Measurements from ENCODE around the gene DYRK1A. TPM values are rescaled to one million over a fixed set of nuclear protein-coding genes. Genes with fewer than 3 reads are reported as not detected.
A peak's percentile ranks its signal among the peaks of the same experiment; 100 is the strongest.
"Not testable (repeated sequence)": the region's sequence is repeated elsewhere in the genome, so short reads cannot be mapped to it uniquely, and the experiment has no call there.

Gene DYRK1A
- total RNA-seq, 1 donor from 2014 or later = 76.0 TPM

DNA sequence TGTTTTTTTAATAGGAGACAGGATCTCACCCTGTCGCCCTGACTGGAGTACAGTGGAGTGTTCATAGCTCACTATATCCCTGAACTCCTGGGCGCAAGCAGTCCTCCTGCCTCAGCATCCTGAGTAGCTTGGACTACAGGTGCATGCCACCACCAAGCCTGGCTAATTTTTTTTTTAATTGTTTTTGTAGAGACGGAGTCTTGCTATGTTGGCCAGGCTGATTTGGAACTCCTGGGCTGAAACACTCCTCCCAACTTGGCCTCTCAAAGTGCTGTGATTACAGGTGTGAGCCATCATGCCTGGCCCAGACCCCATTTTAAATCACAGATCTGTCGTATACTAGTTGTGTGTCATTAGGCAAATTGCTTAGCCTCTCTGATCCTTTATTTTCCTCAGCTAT lies 161.1 kb downstream of the DYRK1A start:
- no peak for DNase-seq (ENCODE audit: low read depth)

DNA sequence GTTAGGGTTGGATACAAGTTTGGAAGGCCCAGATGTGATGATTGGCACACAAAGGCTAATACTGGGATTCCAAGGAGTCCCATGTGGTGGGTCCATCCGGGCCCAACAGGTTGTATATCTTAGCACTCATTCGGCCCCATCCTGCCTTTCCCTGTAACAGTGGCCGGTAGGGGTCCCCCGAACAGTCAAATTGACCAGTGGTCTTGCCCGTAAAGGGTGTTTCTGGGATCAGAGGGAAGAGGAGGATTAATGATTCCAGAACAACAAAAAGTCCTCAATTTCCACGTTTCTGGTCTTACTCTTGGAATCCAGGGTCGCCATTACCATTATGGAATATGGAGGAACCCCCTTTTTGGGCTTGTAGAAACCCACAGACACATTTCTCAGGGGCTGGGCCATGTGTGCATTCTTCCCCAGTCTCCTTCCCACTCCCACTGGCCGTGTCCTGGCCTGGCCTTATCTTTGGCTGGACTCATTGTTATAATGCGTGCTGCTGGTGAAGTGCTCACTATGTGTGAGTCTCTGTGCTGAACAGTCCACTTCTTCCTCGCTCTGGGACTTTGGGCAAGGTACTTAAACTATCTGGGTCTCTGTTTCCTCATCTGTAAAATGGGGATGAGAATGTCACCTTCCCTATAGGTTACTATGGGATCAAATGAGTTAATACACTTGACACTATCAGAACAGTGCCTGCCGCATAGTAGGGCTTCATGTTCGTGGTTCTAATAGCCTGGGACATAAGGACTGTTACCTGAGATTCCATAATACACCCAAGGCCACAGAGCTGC lies 161.8 kb downstream of the DYRK1A start:
- no peak for DNase-seq (ENCODE audit: low read depth)

- no peak for DNase-seq (ENCODE audit: low read depth)
Observed at GRCh38 chr21:37529649-37530048, 163.1 kb downstream of the DYRK1A start.

GRCh38 chr21:37530901-37531351 lies 164.4 kb downstream of the DYRK1A start:
- no peak for DNase-seq (ENCODE audit: low read depth)

GRCh38 chr21:37531431-37531932 lies 164.9 kb downstream of the DYRK1A start:
- no peak for DNase-seq (ENCODE audit: low read depth)

- peak; percentile 89 for DNase-seq (ENCODE audit: low read depth)
Observed at GRCh38 chr21:37532868-37533780, 166.6 kb downstream of the DYRK1A start.

GRCh38 chr21:37534431-37534830 lies 167.9 kb downstream of the DYRK1A start:
- DNase-seq (ENCODE audit: low read depth) = no peak

GRCh38 chr21:37535130-37535529 lies 168.6 kb downstream of the DYRK1A start:
- no peak for DNase-seq (ENCODE audit: low read depth)

GRCh38 chr21:37535672-37536071 lies 169.1 kb downstream of the DYRK1A start:
- no peak for DNase-seq (ENCODE audit: low read depth)

DNA sequence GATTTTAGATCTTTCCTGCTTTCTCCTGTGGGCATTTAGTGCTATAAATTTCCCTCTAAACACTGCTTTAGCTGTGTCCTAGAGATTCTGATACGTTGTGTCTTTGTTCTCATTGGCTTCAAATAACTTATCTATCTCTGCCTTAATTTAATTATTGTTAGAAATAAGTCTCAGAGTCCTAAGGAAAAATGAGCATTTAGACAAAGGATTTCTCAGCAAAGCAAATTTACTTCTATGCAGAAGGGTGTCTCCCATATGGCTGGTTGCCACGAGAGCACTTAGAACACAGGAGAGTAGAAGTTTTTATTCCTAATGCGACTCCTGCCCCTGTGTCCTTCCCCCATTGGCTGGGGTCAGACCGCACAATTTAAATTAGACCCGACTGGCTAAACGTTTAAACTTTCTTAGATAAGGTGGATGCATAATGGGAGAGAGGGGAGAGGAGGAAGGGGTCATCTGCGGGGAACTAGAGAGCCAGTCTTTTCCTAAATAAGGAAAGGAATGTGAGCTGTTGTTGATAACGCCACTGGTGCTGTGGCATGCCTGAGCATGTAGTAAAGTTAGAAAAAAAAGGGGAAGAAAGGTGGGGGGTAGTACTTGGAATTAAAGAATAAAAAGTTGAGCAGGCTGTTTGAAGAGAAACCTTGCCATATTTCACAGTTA lies 170.2 kb downstream of the DYRK1A start:
- no peak for DNase-seq (ENCODE audit: low read depth)

GRCh38 chr21:37537391-37537996 lies 170.9 kb downstream of the DYRK1A start:
- DNase-seq (ENCODE audit: low read depth) = no peak

DNA sequence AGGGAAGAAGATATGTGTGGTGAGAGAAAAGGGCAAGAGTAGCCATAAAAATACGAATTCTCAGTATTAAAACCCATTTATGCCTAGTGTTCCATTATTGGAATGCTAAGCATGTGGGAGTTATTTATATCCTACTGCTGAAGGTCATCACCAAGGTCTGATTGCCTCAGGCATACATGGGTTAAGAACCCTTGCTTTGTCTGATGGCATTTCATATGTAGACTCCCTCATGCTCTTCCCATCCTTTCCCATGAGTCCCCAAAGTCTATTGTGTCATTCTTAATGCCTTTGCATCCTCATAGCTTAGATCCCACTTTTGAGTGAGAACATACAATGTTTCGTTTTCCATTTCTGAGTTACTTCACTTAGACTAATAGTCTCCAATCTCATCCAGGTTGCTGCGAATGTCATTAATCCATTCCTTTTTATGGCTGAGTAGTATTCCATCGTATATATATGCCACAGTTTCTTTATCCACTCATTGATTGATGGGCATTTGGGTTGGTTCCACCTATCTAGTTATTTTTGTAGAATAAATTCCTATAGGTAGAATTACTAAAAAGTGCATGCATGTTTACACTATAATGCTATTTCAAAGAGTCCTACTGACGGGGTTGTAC lies 172.5 kb downstream of the DYRK1A start:
- DNase-seq (ENCODE audit: low read depth) = no peak

DNA sequence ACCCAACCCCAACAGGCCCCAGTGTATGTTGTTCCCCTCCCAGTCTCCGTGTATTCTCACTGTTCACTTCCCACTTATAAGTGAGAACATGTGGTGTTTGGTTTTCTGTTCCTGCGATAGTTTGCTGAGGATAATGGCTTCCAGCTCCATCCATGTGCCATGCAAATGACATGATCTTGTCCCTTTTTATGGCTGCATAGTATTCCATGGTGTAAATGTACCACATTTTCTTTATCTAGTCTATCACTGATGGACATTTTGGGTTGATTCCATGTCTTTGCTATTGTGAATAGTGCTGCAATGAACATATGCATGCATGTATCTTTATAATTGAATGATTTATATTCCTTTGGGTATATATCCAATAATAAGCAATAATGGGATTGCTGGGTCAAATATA lies 174.6 kb downstream of the DYRK1A start:
- DNase-seq (ENCODE audit: low read depth) = not testable (repeated sequence)

GRCh38 chr21:37542512-37542911 lies 175.9 kb downstream of the DYRK1A start:
- no peak for DNase-seq (ENCODE audit: low read depth)

DNA sequence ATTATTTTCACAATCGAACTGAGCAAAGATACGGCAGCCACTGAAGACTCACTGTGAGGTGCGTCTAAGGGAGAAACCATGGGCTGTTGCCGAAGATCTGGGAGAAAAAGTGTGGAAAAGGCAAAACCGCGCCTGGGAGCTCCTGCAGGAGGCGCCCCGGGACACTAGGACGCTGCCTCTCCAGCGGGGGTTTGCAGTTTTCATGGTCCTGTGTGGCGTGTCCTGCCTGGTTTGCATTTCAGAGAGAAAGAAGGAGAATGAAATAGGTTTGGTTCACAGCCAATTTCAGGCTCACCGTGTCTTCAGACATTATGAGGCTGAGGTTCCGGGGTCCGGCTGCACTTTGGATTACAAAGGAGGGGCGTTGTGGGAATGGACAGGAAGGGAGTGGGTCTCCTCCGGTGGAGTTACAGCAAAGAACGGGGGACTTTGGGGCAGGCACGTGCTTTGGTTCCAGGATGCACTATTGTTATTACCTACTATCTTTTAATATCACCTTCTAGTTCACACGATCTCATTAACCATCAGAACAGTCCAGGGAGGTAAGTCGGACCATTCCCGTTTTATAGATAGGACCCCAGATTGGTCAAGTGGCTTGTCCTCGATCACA lies 179.8 kb downstream of the DYRK1A start:
- no peak for DNase-seq (ENCODE audit: low read depth)

- DNase-seq (ENCODE audit: low read depth) = peak; percentile 86
Observed at GRCh38 chr21:37546949-37547614, 180.5 kb downstream of the DYRK1A start.

DNA sequence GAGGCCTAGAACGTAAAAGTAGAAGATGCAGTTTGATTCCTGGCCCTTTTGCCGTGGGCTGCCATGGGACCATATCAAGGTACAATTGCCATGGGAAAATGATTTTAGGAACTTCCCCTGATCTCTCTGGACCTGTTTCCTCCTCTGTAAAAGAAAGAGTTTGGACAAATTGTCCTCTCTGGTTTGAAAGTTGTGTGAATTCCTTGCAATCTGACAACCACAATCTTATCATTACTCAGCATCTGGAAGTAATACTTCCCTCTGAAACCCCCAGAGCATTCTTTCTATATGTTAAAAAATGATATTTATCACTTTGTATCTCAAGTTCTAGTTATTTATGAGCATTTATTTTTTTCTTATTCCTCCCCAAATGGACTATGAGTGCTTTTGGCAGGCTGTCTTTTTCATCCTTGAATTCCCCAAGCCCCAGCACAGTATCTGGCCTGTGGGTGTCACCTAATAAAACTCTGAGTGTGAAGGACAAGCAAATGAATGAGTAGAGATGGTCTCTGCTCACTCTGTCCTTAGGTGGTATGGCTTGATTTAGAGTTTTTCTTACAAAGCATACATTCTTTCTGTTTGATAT lies 181.1 kb downstream of the DYRK1A start:
- DNase-seq (ENCODE audit: low read depth) = no peak

- peak; percentile 34 for DNase-seq (ENCODE audit: low read depth)
Observed at GRCh38 chr21:37548521-37548981, 182.0 kb downstream of the DYRK1A start.

- DNase-seq (ENCODE audit: low read depth) = not testable (repeated sequence)
Observed at GRCh38 chr21:37549730-37550129, 183.2 kb downstream of the DYRK1A start.

DNA sequence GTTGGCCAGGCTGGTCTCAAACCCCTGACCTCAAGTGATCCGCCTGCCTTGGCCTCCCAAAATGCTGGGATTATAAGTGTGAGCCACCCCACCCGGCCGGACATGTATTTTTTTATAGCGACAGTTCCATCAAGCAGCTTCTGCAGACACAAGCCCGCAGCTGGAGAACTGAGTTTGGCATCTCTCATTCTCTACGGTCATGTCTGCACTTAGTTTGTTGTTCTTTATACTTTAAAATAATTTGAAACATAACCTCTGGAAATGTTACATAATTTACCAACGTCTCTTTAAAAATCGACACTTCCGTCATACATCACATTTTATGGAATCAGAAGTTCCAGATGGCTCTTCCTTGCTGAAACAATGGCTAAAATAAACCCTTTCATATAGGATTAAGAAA lies 183.6 kb downstream of the DYRK1A start:
- DNase-seq (ENCODE audit: low read depth) = no peak

Measured in renal cortical epithelial cell (primary cell).